Endodermal cell (in vitro differentiated cells): ENCODE data around the gene NKX2-4. TPM values are rescaled to one million over a fixed set of nuclear protein-coding genes. Genes with fewer than 3 reads are reported as not detected.

Source experiments
- DNase-seq: peaks from one replicate; pipeline ENCODE4 v3.0.0-alpha.2; 2017
- H3K27ac ChIP-seq: 2 replicates; pipeline ENCODE4 v1.5.1; 2013; ENCODE audit warnings: mild to moderate bottlenecking, low read depth, low read length, moderate library complexity
- H3K27me3 ChIP-seq: 2 replicates; pipeline ENCODE4 v1.6.1; 2013; ENCODE audit warnings: mild to moderate bottlenecking, low read length, moderate library complexity; ENCODE audit not compliant: insufficient read depth, control insufficient read depth, poor library complexity, severe bottlenecking
- H3K36me3 ChIP-seq: 2 replicates; pipeline ENCODE4 v1.7.0; 2013; ENCODE audit warnings: mild to moderate bottlenecking, low read length, moderate library complexity; ENCODE audit not compliant: control insufficient read depth, insufficient read depth
- H3K4me1 ChIP-seq: one replicate; pipeline ENCODE4 v1.7.0; 2013; ENCODE audit warnings: low read length; ENCODE audit not compliant: control insufficient read depth, insufficient read depth
- H3K4me3 ChIP-seq: 2 replicates; pipeline ENCODE4 v1.5.1; 2013; ENCODE audit warnings: mild to moderate bottlenecking, low read length, moderate library complexity
- H3K9ac ChIP-seq: 2 replicates; pipeline ENCODE4 v1.6.1; 2013; ENCODE audit warnings: mild to moderate bottlenecking, low read length, moderate library complexity; ENCODE audit not compliant: poor library complexity, severe bottlenecking; ENCODE audit errors: extremely low read depth
- H3K9me3 ChIP-seq: 2 replicates; pipeline ENCODE4 v1.6.1; 2013; ENCODE audit warnings: mild to moderate bottlenecking, low read length, moderate library complexity; ENCODE audit not compliant: control insufficient read depth
- H3K27ac Mint-ChIP-seq: 2 replicates; pipeline ENCODE4 v1.8.0; 2020; ENCODE audit warnings: mixed read lengths
- H3K27me3 Mint-ChIP-seq: 2 replicates; pipeline ENCODE4 v1.8.0; 2021; ENCODE audit warnings: mild to moderate bottlenecking, mixed read lengths; ENCODE audit not compliant: insufficient read depth
- H3K36me3 Mint-ChIP-seq: 2 replicates; pipeline ENCODE4 v1.8.0; 2020; ENCODE audit warnings: low read depth, mixed read lengths
- H3K4me1 Mint-ChIP-seq: 2 replicates; pipeline ENCODE4 v1.8.0; 2020; ENCODE audit warnings: mixed read lengths
- H3K4me3 Mint-ChIP-seq: 2 replicates; pipeline ENCODE4 v1.8.0; 2020; ENCODE audit warnings: mild to moderate bottlenecking, moderate library complexity, mixed read lengths
- H3K9me3 Mint-ChIP-seq: 2 replicates; pipeline ENCODE4 v1.8.0; 2020; ENCODE audit warnings: mild to moderate bottlenecking, mixed read lengths
- WGBS, 2 experiments: methylation state at CpG; one replicate each; pipeline versions ENCODE4 v1.1.5 to v1.1.7; 2013; ENCODE audit warnings: missing lambda C conversion rate in 2 of 2, mixed read lengths in 1 of 2; ENCODE audit not compliant: insufficient coverage in 1 of 2, insufficient read length in 1 of 2; 5-methylcytosine and 5-hydroxymethylcytosine counted together
- long read RNA-seq, 4 experiments: library from polyadenylated mRNA in 2 of 4; library from RNA in 1 of 4; library from capped mRNA in 1 of 4; stranded (forward) in 3 of 4; unstranded in 1 of 4; transcript quantifications; one replicate each; pipeline ENCODE4 v2.0.0, GENCODE V29; 2020 to 2021; ENCODE audit warnings: inconsistent platforms in 1 of 4
- polyA plus RNA-seq, 2 experiments: library from polyadenylated mRNA; stranded (reverse); fragments of 50-300 nt; gene quantifications; one replicate each; pipeline ENCODE4 v1.2.3, GENCODE V29; 2013
- total RNA-seq, 2 donors: library from RNA; stranded (reverse); fragmentation: NEBNext Ultra II Directional in 1 of 2; extraction: Animal tissue kit (Norgen Biotek cat#: 25700) in 1 of 2; gene quantifications; 2 replicates in 1 of 2; 3 replicates in 1 of 2; pipeline ENCODE4 v1.2.1, GENCODE V29; 2021
- TF ChIP-seq, protein P1 (sequence below): fragments of 200-600 bp; sonication (generic); conservative IDR thresholded peaks from 2 replicates; pipeline ENCODE4 v1.5.0; 2021; ENCODE audit warnings: antibody characterized with exemption, mild to moderate bottlenecking

Gene NKX2-4
- not detected for total RNA-seq
- polyA plus RNA-seq (2013, experiment 1 of 2): not detected
- polyA plus RNA-seq (2013, experiment 2 of 2): not detected
- long read RNA-seq, experiment 1: 0 reads
- long read RNA-seq, experiment 2: 0 reads
- long read RNA-seq, experiment 3: 0 reads
- long read RNA-seq, experiment 4: 0 reads

- Mint-ChIP-seq H3K9me3 (no peaks in the 10 kb centered on the region), H3K27ac (no peak within 1 kb of the TSS), H3K4me3 (peak within 1 kb of the TSS; percentile 42), H3K36me3 (no peaks in the 10 kb centered on the region), H3K27me3 (peaks cover 89% of the 10 kb centered on the region), H3K4me1 (no peaks in the 10 kb centered on the region)
- WGBS, 2 experiments: 1 to 4% methylated on average over 17 to 54 of the region's 57 CpGs
- TF ChIP-seq, protein P1, sequence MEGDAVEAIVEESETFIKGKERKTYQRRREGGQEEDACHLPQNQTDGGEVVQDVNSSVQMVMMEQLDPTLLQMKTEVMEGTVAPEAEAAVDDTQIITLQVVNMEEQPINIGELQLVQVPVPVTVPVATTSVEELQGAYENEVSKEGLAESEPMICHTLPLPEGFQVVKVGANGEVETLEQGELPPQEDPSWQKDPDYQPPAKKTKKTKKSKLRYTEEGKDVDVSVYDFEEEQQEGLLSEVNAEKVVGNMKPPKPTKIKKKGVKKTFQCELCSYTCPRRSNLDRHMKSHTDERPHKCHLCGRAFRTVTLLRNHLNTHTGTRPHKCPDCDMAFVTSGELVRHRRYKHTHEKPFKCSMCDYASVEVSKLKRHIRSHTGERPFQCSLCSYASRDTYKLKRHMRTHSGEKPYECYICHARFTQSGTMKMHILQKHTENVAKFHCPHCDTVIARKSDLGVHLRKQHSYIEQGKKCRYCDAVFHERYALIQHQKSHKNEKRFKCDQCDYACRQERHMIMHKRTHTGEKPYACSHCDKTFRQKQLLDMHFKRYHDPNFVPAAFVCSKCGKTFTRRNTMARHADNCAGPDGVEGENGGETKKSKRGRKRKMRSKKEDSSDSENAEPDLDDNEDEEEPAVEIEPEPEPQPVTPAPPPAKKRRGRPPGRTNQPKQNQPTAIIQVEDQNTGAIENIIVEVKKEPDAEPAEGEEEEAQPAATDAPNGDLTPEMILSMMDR: no peak
- Histone ChIP-seq H3K4me1 (no peaks in the 10 kb centered on the region), H3K9me3 (no peaks in the 10 kb centered on the region), H3K4me3 (no peak within 1 kb of the TSS), H3K27ac (no peak within 1 kb of the TSS), H3K36me3 (no peaks in the 10 kb centered on the region), H3K27me3 (peaks cover 100% of the 10 kb centered on the region), H3K9ac (no peak within 1 kb of the TSS)
- peak; percentile 67 for DNase-seq
These were observed at the start of gene NKX2-4 for GRCh38 chr20:21397341-21398108. Gene NKX2-4 (minus strand): TSS chr20:21397526. CDS start chr20:21397399, 127 bp downstream.

DNA sequence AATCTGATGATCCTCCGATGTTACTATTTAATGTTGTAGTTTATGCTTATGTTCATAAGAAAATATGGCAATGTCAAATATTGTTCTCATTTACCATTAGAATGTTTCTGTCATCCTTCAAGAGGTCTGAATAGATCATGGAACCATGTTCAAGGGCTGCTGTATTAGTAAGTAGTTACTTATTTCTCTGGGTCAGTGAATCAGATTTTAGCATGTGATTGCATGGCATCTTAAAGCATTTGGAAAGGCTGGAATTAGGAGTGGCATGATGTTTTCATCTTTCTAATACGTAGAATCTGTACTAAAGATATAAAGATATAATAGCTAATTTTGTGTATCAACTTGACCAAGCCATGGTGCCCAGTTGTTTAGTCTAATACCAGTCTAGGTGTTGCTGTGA, 40.5 kb upstream of the NKX2-4 start:
- Mint-ChIP-seq H3K36me3 (no peaks in the 10 kb centered on the region), H3K4me3 (no peak overlapping the region), H3K4me1 (no peaks in the 10 kb centered on the region)

DNA sequence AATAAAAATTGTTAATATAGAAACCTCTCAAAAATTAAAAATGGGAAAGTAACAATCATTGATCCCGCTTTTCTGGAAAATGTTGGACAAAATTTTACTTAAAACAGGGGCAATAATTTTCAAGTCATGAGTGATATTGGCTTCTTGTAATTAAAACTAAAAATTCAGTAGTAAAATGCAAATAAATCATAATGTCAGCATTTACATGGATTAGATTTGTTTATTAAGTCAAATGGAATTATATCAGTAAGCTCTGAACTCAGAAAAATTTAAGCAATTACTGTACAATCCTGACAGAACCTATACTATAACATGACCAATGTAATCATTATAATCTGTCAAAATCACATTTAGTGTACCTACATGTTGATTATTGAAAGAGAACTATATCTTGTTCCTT, 39.9 kb upstream of the NKX2-4 start:
- no peak overlapping the region for H3K27ac Mint-ChIP-seq
- H3K4me3 ChIP-seq: no peak overlapping the region

More for the DNA sequence above, 40.5 kb upstream of the NKX2-4 start:
- H3K27me3 ChIP-seq: no peaks in the 10 kb centered on the region
- no peaks in the 10 kb centered on the region for H3K36me3 ChIP-seq
- no peak overlapping the region for H3K27ac Mint-ChIP-seq
- DNase-seq: no peak
- H3K9ac ChIP-seq: no peak overlapping the region
- peaks cover 11% of the 10 kb centered on the region for H3K27me3 Mint-ChIP-seq
- TF ChIP-seq, protein P1: no peak
- no peak overlapping the region for H3K4me3 ChIP-seq
- no peaks in the 10 kb centered on the region for H3K9me3 Mint-ChIP-seq
- H3K4me1 ChIP-seq: no peaks in the 10 kb centered on the region
- no peaks in the 10 kb centered on the region for H3K9me3 ChIP-seq
- H3K27ac ChIP-seq: no peak overlapping the region
- WGBS, 2 experiments: 95% methylated on average over 2 of the region's 2 CpGs; no CpG with 5 or more reads in 1 of the 2 experiments

More for the DNA sequence above, 39.9 kb upstream of the NKX2-4 start:
- no peak for DNase-seq
- Histone ChIP-seq H3K27ac (no peak overlapping the region), H3K27me3 (no peaks in the 10 kb centered on the region), H3K9me3 (no peaks in the 10 kb centered on the region), H3K9ac (no peak overlapping the region), H3K36me3 (no peaks in the 10 kb centered on the region), H3K4me1 (no peaks in the 10 kb centered on the region)
- Mint-ChIP-seq H3K4me3 (no peak overlapping the region), H3K4me1 (no peaks in the 10 kb centered on the region), H3K9me3 (no peaks in the 10 kb centered on the region), H3K27me3 (peaks cover 15% of the 10 kb centered on the region), H3K36me3 (no peaks in the 10 kb centered on the region)
- 80 to 100% methylated on average over 1 of the region's 1 CpG for WGBS, 2 experiments
- TF ChIP-seq, protein P1: no peak
